NCI-H460 (cell line): Measurements from ENCODE around the gene MARS1. TPM values are rescaled to one million over a fixed set of nuclear protein-coding genes. Genes with fewer than 3 reads are reported as not detected.

Source experiments
- small RNA-seq, 2 experiments: library from RNA; depleted of rRNA; stranded (forward); fragments of <200 nt; gene quantifications; one replicate each; pipeline ENCODE3, GENCODE V24; 2014
- total RNA-seq: library from RNA; depleted of rRNA; stranded (reverse); fragments of >200 nt; shearing (Covaris generic); gene quantifications from 2 replicates; pipeline ENCODE4 v1.2.3, GENCODE V29; 2014; rRNA removed

MARS1 gene
- total RNA-seq, 1 experiment from 2014 or later: 346 TPM

Small RNAs within 50 kb of the gene (small RNA-seq; reads per million reads assigned to genes)
- 0 reads per million in 2 experiments for gene MIR616

Other genes starting within 250 kb of the MARS1 start
- 0.57 and 0.58 TPM in 2 replicates for gene STAC3, start 236.9 kb upstream of the MARS1 start, total RNA-seq
- 24.4 and 24.6 TPM in 2 replicates for gene R3HDM2, start 57.0 kb upstream of the MARS1 start, total RNA-seq
- gene INHBC, start 53.3 kb upstream of the MARS1 start, total RNA-seq: not detected in 2 replicates
- gene INHBE, start 32.8 kb upstream of the MARS1 start, total RNA-seq: 1.3 and 2.2 TPM in 2 replicates
- gene GLI1, start 28.3 kb upstream of the MARS1 start, total RNA-seq: 0.20 and 5.0 TPM in 2 replicates
- not detected in 2 replicates for gene ARHGAP9, start 8.2 kb upstream of the MARS1 start, total RNA-seq
- gene DDIT3, start 32.4 kb downstream of the MARS1 start, total RNA-seq: 194 and 202 TPM in 2 replicates
- gene MBD6, start 34.8 kb downstream of the MARS1 start, total RNA-seq: 8.3 and 10.0 TPM in 2 replicates
- gene DCTN2, start 59.1 kb downstream of the MARS1 start, total RNA-seq: 72.8 and 76.1 TPM in 2 replicates
- 0.07 and 0.09 TPM in 2 replicates for gene KIF5A, start 62.0 kb downstream of the MARS1 start, total RNA-seq
- 34.6 and 39.8 TPM in 2 replicates for gene PIP4K2C, start 103.1 kb downstream of the MARS1 start, total RNA-seq
- 22.0 and 27.4 TPM in 2 replicates for gene DTX3, start 116.8 kb downstream of the MARS1 start, total RNA-seq
- gene ARHGEF25, start 123.4 kb downstream of the MARS1 start, total RNA-seq: 9.2 and 13.1 TPM in 2 replicates
- gene B4GALNT1, start 145.1 kb downstream of the MARS1 start, total RNA-seq: 43.1 and 46.4 TPM in 2 replicates
- gene OS9, start 206.1 kb downstream of the MARS1 start, total RNA-seq: 214 and 232 TPM in 2 replicates